Astrocyte of the cerebellum (primary cell): ENCODE data around the gene RPUSD1.
"Not testable (repeated sequence)": the region's sequence is repeated elsewhere in the genome, so short reads cannot be mapped to it uniquely, and the experiment has no call there.

Source experiments
- DNase-seq: peaks from one replicate; pipeline ENCODE4 v3.0.0-alpha.2; 2011; ENCODE audit warnings: low read depth
- H3K4me3 ChIP-seq: 2 replicates; pipeline ENCODE4 v1.5.1; 2011; ENCODE audit warnings: mild to moderate bottlenecking, low read depth, low read length, moderate library complexity
- in situ Hi-C: cut with HindIII; loops from 2 replicates; pipeline ENCODE4 v1.10.0; 2017; ENCODE audit warnings: low sequenced_read_pairs
- TF ChIP-seq, protein P1 (sequence below): IDR thresholded peaks from 2 replicates; pipeline ENCODE4 v1.5.1; 2012; ENCODE audit warnings: low read length, low read depth, moderate library complexity, mild to moderate bottlenecking; ENCODE audit errors: missing control alignments

Gene RPUSD1

DNA sequence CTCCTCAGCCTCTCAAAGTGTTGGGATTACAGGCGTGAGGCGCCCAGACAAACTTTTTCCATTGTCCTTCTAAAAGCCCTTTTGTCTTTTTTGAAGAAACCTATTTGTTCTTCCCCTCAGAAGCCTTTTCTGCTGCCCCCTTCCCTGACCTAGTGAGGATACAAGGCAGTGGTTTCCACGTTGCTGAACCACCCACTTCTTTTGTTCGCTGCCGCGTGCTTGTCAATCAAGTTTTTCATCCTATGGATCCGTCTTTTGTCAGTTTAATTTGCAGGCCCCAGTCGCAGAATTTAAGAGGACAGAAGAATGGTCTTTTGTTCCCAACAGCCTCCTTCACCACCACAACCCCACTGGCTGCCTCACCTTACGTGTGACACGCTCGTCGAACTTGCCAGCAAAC is 32.6 kb upstream of the RPUSD1 start:
- H3K4me3 ChIP-seq: no peak overlapping the region
- TF ChIP-seq, protein P1, sequence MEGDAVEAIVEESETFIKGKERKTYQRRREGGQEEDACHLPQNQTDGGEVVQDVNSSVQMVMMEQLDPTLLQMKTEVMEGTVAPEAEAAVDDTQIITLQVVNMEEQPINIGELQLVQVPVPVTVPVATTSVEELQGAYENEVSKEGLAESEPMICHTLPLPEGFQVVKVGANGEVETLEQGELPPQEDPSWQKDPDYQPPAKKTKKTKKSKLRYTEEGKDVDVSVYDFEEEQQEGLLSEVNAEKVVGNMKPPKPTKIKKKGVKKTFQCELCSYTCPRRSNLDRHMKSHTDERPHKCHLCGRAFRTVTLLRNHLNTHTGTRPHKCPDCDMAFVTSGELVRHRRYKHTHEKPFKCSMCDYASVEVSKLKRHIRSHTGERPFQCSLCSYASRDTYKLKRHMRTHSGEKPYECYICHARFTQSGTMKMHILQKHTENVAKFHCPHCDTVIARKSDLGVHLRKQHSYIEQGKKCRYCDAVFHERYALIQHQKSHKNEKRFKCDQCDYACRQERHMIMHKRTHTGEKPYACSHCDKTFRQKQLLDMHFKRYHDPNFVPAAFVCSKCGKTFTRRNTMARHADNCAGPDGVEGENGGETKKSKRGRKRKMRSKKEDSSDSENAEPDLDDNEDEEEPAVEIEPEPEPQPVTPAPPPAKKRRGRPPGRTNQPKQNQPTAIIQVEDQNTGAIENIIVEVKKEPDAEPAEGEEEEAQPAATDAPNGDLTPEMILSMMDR: no peak
- no peak for DNase-seq
- in situ Hi-C loops: no loop called here

DNA sequence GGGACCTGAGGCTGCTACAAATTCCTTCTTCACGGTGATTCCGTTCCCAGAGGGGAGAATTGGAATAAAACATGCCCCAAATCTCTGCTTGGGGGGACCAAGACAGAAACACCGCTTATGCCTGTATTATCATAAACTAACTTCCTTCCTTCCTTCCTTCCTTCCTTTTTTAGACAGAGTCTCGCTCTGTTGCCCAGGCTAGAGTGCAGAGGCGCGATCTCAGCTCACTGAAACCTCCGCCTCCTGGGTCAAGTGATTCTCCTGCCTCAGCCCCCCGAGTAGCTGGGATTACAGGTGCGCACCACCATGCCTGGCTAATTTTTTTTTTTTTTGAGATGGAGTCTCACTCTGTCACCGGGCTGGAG is 31.8 kb upstream of the RPUSD1 start:
- DNase-seq, H3K4me3 ChIP-seq, in situ Hi-C loops: not testable (repeated sequence)

DNA sequence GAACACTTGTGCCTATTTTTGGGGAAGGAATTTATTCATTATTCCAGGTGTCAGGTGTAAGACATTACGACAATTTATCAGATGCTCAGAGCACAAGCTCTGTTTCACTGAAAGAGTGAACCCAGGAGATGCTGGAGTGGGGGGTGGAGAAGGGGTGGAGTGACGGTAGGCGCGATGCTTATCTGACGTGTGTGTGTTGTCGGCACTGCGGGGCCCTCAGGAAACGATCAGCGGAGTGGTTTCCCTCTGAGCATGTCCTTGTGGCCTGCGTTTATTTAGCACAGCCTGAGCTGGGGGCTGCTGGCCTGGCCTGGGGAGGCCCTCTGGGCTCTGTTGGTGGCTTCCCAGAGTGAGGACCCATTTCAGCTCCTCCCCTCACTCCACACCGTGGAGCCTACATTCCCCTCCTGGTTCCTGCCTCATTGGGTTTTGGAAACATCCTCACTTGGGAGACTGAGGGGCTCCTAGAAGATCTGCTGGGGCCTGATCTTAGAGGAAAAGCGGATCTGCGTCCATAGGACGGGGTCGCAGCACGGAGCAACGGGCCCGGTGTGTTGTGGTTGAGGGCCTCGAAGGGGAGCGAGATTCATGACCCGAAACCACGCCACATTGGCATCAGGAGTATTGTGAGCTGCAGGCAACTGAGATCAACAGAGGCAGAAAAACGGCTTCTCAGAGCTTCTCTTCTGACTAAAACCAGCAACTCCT is 31.3 kb upstream of the RPUSD1 start:
- no peak for DNase-seq
- TF ChIP-seq, protein P1: no peak
- no peak overlapping the region for H3K4me3 ChIP-seq
- in situ Hi-C loops: no loop called here

DNA sequence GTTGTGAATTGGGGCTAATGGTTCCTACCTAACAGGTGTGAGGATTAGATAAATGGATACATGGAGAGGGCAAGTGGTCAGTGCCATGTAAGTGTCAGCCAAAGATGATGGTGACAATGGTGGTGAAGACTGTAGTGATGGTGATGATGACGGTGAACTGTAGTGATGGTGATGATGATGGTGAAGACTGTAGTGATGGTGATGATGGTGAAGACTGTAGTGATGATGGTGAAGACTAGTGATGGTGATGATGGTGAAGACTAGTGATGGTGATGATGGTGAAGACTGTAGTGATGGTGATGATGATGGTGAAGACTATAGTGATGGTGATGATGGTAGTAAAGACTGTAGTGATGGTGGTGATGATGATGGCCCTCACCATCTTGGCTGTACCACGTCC is 30.4 kb upstream of the RPUSD1 start:
- TF ChIP-seq, protein P1: no peak
- in situ Hi-C loops: no loop called here
- no peak for DNase-seq
- H3K4me3 ChIP-seq: no peak overlapping the region

DNA sequence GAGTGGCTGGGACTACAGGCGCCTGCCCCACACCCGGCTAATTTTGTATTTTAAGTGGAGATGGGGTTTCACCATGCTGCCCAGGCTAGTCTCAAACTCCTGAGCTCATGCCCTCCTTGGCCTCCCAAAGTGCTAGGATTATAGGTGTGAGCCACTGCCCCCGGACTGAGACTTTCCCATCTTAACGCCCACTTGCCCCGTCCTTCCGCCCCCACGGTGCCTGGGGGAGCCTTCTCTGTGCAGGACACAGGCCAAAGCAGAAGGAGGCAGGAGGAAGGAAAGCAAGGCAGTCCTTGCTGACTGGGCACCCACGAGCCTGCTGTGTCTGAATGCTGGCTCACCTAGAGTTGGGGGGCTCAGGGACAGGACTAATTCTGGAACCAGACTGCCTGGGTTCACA is 30.0 kb upstream of the RPUSD1 start:
- DNase-seq: no peak
- no peak overlapping the region for H3K4me3 ChIP-seq
- TF ChIP-seq, protein P1: no peak
- in situ Hi-C loops: no loop called here

DNA sequence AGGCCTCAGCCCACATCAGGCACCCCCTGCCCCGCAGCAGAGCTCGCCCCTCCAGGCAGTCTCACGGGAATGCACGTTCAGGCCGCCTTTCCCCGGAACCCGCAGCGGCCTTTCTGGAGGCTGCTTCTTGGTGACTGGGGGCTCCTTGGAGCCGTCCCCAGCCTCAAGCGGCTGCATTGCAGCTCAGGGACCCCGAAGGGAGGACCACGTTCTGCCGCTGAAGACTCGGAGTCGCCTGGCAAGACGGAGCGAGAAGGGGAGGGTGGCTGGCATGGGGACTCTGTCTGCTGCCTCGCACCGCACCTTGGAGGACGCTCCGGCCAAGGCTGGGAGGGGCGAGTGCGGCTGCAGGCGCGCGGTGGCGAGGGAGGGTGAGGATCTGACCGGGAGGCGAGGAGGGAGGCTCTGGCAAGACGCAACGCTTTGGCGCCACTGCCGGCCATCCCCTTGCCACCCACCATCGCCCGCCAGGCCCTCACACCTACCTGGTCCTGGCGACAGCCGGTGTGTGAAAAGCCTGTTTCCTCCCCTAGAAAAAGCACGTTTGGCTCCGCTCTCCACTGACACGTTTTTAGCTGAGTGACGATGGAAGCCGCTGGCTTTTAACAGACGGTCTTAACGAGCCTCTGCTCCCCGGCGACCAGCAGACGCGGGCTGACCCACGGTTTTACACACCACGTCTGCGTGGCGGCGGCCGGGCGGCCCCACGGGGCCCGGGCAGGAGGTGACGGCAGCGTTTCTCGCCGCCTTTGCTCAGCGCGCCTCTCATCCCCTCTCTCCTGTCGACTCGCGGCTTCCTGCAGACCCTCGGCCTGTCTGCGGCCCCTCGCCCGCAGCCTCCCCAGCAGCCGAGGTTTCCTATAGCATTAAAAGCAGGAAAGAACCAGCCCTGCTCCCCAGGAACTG is 29.1 kb upstream of the RPUSD1 start:
- DNase-seq: no peak
- TF ChIP-seq, protein P1: no peak
- H3K4me3 ChIP-seq: no peak overlapping the region
- in situ Hi-C loops: no loop called here

DNA sequence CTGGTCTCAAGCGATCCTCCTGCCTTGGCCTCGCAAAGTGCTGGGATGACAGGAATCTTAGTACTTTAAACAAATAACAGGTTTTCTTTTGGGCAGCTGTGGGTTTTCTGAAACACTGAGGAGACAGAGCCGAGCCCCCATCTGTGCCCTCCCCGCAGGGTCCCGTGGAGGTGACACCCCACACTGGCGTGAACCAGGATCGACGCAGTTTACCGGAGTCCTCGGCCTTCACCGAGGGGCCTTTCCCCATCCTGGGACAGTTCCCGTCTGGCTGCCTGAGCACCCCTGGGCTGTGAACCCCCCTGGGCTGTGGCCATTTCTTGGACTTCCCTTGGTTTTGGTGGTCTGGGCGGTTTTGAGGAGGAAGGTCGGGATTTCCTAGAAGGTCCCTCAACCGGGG is 27.7 kb upstream of the RPUSD1 start:
- no peak for DNase-seq
- in situ Hi-C loops: no loop called here
- H3K4me3 ChIP-seq: no peak overlapping the region
- TF ChIP-seq, protein P1: no peak
